B cell (primary cell): ENCODE results near the gene ADI1. TPM values are rescaled to one million over a fixed set of nuclear protein-coding genes. Genes with fewer than 3 reads are reported as not detected.

Source experiments
- ATAC-seq: fragments of 200-7000 bp; cut with Tn5 transposase; one replicate; pipeline ENCODE4 v1.10.0; 2021; ENCODE audit warnings: low read depth, mild to moderate bottlenecking, moderate number of reproducible peaks, moderate library complexity
- CTCF ChIA-PET: fragments of 350-600 bp; sonication (Branson Sonifier 250); formaldehyde crosslinking; loops from one replicate; lab custom pipeline; 2021; ENCODE audit warnings: antibody characterized with exemption, inconsistent platforms; lab: Charles Lee
- POLR2A ChIA-PET: fragments of 350-600 bp; sonication (Branson Sonifier 250); formaldehyde crosslinking; loops from one replicate; lab custom pipeline; 2021; ENCODE audit warnings: antibody characterized with exemption; lab: Charles Lee
- DNase-seq: peaks from one replicate; pipeline ENCODE4 v3.0.0; 2013
- H2AFZ ChIP-seq: 2 replicates; pipeline ENCODE4 v1.6.1; 2012; ENCODE audit warnings: mild to moderate bottlenecking, low read depth, low read length; ENCODE audit not compliant: insufficient read depth, poor library complexity, severe bottlenecking
- H3K27ac ChIP-seq, 2 donors: 1 replicate in 1 of 2; 2 replicates in 1 of 2; pipeline ENCODE4 v1.5.1; 2012 to 2013; ENCODE audit warnings: low read length in 2 of 2, mild to moderate bottlenecking in 2 of 2, moderate library complexity in 1 of 2
- H3K27me3 ChIP-seq, 4 experiments: fragments of 200-600 bp in 1 of 4; sonication (generic) in 1 of 4; replicated peaks in 1 of 4; 1 replicate in 2 of 4; 2 replicates in 2 of 4; pipeline versions ENCODE4 v1.6.1 to v1.7.0; 2013 to 2016; ENCODE audit warnings: low read length in 3 of 4, mild to moderate bottlenecking in 2 of 4, mixed read lengths in 1 of 4, moderate library complexity in 1 of 4; ENCODE audit not compliant: insufficient read depth in 4 of 4, control insufficient read depth in 3 of 4; ENCODE audit errors: control extremely low read depth in 1 of 4
- H3K36me3 ChIP-seq, 2 experiments: replicated peaks in 1 of 2; 1 replicate in 1 of 2; 2 replicates in 1 of 2; pipeline versions ENCODE4 v1.6.1 to v1.7.1; 2013; ENCODE audit warnings: low read length in 1 of 2; ENCODE audit not compliant: insufficient read depth in 2 of 2, control insufficient read depth in 1 of 2; ENCODE audit errors: control extremely low read depth in 1 of 2, extremely low read depth in 1 of 2
- H3K4me1 ChIP-seq, 2 donors: fragments of 200-600 bp in 1 of 2; sonication (generic) in 1 of 2; 1 replicate in 1 of 2; 2 replicates in 1 of 2; pipeline versions ENCODE4 v1.5.1 to v1.6.1; 2013 to 2017; ENCODE audit warnings: low read length in 2 of 2; ENCODE audit not compliant: control insufficient read depth in 2 of 2, insufficient read depth in 2 of 2
- H3K4me2 ChIP-seq: replicated peaks from 2 replicates; pipeline ENCODE3; 2012; ENCODE audit warnings: mild to moderate bottlenecking, low read depth, low read length; ENCODE audit not compliant: poor library complexity, severe bottlenecking
- H3K4me3 ChIP-seq, 5 experiments: fragments of 200-600 bp in 1 of 5; sonication (generic) in 1 of 5; 1 replicate in 3 of 5; 2 replicates in 2 of 5; pipeline versions ENCODE4 v1.5.1 to v1.7.0; 2011 to 2016; ENCODE audit warnings: low read length in 4 of 5, mild to moderate bottlenecking in 4 of 5, low read depth in 2 of 5, control low read depth in 1 of 5, moderate library complexity in 1 of 5; ENCODE audit not compliant: insufficient read depth in 1 of 5; ENCODE audit errors: control extremely low read depth in 1 of 5, extremely low read depth in 1 of 5
- H3K79me2 ChIP-seq: fragments of 200-600 bp; sonication (generic); one replicate; pipeline ENCODE4 v1.6.0; 2016; ENCODE audit warnings: low read length; ENCODE audit not compliant: control insufficient read depth, insufficient read depth
- H3K9ac ChIP-seq: fragments of 200-600 bp; sonication (generic); 2 replicates; pipeline ENCODE4 v1.6.1; 2017; ENCODE audit warnings: mild to moderate bottlenecking, low read length, moderate library complexity
- H3K9me3 ChIP-seq, 3 donors: one replicate each; pipeline versions ENCODE4 v1.6.1 to v1.7.1; 2013; ENCODE audit warnings: low read length in 2 of 3; ENCODE audit not compliant: control insufficient read depth in 2 of 3, insufficient read depth in 1 of 3; ENCODE audit errors: control extremely low read depth in 1 of 3
- H4K20me1 ChIP-seq: 2 replicates; pipeline ENCODE4 v1.6.0; 2012; ENCODE audit warnings: mild to moderate bottlenecking, low read length; ENCODE audit not compliant: insufficient read depth, control insufficient read depth, poor library complexity, severe bottlenecking
- H3K27ac Mint-ChIP-seq: one replicate; pipeline ENCODE4 v1.8.0; 2021; ENCODE audit warnings: mixed read lengths
- H3K27me3 Mint-ChIP-seq: one replicate; pipeline ENCODE4 v1.8.0; 2021; ENCODE audit warnings: mixed read lengths
- H3K4me1 Mint-ChIP-seq: one replicate; pipeline ENCODE4 v1.8.0; 2021; ENCODE audit warnings: mixed read lengths
- H3K4me3 Mint-ChIP-seq: one replicate; pipeline ENCODE4 v1.8.0; 2021; ENCODE audit warnings: mixed read lengths
- H3K9me3 Mint-ChIP-seq: one replicate; pipeline ENCODE4 v1.8.0; 2022; ENCODE audit warnings: mixed read lengths; ENCODE audit not compliant: insufficient read depth
- EZH2 ChIP-seq: IDR thresholded peaks from 2 replicates; pipeline ENCODE4 v1.6.1; 2012; ENCODE audit warnings: borderline replicate concordance, low read depth, mild to moderate bottlenecking, moderate library complexity, low read length; ENCODE audit not compliant: insufficient read depth, poor library complexity, severe bottlenecking
- WGBS: methylation state at CpG from one replicate; pipeline ENCODE4 v1.1.5; 2013; ENCODE audit warnings: missing lambda C conversion rate; ENCODE audit not compliant: insufficient coverage; 5-methylcytosine and 5-hydroxymethylcytosine counted together
- intact Hi-C: fragments of 100-400 bp; cut with micrococcal nuclease; formaldehyde crosslinking; loops from one replicate; pipeline ENCODE4 v1.10.0; 2022
- polyA plus RNA-seq: library from polyadenylated mRNA; depleted of rRNA; stranded (reverse); fragments of >200 nt; gene quantifications from 2 replicates; pipeline ENCODE4 v1.2.3, GENCODE V29; 2012
- total RNA-seq, 2 donors: library from RNA; stranded (reverse); fragments of 120-200 nt in 1 of 2; gene quantifications; 1 replicate in 1 of 2; 2 replicates in 1 of 2; pipeline versions ENCODE4 v1.2.3 to v1.2.4, GENCODE V29; 2013 to 2022
- TF ChIP-seq, protein P1 (sequence below): fragments of 200-600 bp; IDR thresholded peaks from one replicate; pipeline ENCODE4 v1.8.0; 2022; ENCODE audit warnings: antibody characterized with exemption, mild to moderate bottlenecking

ADI1 gene
- total and polyA plus RNA-seq, 2 donors (not counting 1 experiment from before 2014, with no cell fraction given), result 15.2 to 23.1 TPM

DNA sequence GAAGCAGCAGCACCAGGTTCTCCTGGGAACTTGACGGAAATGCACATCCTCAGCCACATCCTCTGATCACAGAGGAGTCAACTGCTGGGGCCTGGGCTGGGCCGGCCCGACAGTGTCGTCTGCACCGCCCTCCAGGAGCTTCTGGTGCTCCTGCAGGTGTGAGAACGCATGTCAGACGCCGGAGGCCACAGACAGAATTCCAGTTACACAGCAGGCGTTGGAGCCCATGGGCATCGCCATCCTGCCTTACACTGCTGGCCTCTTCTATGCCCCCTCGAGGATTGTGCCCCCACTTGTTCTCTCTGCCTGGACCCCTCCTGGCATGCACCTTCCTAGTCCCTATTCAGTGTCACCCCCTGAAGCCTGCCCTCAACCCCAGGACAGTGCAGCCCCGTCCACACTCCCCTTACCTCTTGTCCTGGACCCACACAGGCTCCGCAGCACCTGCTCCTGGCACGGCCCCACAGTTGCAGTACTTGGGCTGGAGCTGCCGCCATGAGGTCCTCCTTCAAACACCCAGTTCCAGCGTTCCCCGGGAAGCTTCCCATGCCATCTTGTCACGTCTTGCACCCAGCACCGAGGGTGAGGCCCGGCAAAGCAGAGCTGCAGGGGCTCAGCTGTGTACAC, 37.5 kb downstream of the ADI1 start:
- no peak overlapping the region for H3K27ac Mint-ChIP-seq
- Histone ChIP-seq H3K4me1 (peaks cover 7 to 9% of the 10 kb centered on the region in 2 donors), H3K9me3 (peaks cover 0 to 8% (median 0%) of the 10 kb centered on the region in 3 donors), H3K4me3 (no peak overlapping the region), H3K79me2 (no peaks in the 10 kb centered on the region), H3K27ac (no peak overlapping the region), H4K20me1 (no peaks in the 10 kb centered on the region), H3K4me2 (no peak overlapping the region), H3K9ac (no peak overlapping the region), H3K36me3 (peaks cover 0 to 28% of the 10 kb centered on the region in 2 experiments), H3K27me3 (no peaks in the 10 kb centered on the region), H2AFZ (no peak overlapping the region)
- WGBS, result 98% methylated on average over 20 of the region's 20 CpGs
- H3K9me3 Mint-ChIP-seq, result no peaks in the 10 kb centered on the region
- ChIA-PET POLR2A (no interaction called here), CTCF (no interaction called here)
- H3K27me3 Mint-ChIP-seq, result no peaks in the 10 kb centered on the region
- intact Hi-C loops, result no loop called here
- no peak overlapping the region for H3K4me3 Mint-ChIP-seq
- ATAC-seq (no peak), DNase-seq (no peak)
- peaks cover 9% of the 10 kb centered on the region for H3K4me1 Mint-ChIP-seq
- TF ChIP-seq, protein P1, sequence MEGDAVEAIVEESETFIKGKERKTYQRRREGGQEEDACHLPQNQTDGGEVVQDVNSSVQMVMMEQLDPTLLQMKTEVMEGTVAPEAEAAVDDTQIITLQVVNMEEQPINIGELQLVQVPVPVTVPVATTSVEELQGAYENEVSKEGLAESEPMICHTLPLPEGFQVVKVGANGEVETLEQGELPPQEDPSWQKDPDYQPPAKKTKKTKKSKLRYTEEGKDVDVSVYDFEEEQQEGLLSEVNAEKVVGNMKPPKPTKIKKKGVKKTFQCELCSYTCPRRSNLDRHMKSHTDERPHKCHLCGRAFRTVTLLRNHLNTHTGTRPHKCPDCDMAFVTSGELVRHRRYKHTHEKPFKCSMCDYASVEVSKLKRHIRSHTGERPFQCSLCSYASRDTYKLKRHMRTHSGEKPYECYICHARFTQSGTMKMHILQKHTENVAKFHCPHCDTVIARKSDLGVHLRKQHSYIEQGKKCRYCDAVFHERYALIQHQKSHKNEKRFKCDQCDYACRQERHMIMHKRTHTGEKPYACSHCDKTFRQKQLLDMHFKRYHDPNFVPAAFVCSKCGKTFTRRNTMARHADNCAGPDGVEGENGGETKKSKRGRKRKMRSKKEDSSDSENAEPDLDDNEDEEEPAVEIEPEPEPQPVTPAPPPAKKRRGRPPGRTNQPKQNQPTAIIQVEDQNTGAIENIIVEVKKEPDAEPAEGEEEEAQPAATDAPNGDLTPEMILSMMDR, result no peak
- no peak for TF ChIP-seq EZH2

DNA sequence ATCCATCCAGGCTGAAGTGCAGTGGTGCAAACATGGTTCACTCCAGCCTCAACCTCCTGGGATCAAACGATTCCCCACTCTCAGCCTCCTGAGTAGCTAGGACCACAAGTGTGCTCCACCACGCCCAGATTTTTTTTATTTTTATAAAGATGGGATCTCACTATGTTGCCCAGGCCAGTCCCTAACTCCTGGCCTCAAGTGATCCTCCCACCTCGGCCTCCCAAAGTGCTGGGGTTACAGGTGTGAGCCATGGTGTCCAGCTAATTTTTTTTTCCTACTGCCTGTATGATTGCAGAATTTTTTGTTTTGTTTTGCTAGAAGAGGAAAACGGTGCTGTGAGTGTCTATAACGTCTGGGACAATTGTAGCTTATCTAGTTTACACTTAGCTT, 38.3 kb downstream of the ADI1 start:
- Mint-ChIP-seq H3K27ac (no peak overlapping the region), H3K9me3 (no peaks in the 10 kb centered on the region), H3K4me3 (no peak overlapping the region), H3K4me1 (peaks cover 9% of the 10 kb centered on the region), H3K27me3 (no peaks in the 10 kb centered on the region)
- CTCF ChIA-PET, result no interaction called here
- POLR2A ChIA-PET, result no interaction called here
- Histone ChIP-seq H2AFZ (no peak overlapping the region), H3K4me2 (no peak overlapping the region), H3K9ac (no peak overlapping the region), H4K20me1 (no peaks in the 10 kb centered on the region), H3K4me3 (no peak overlapping the region), H3K27ac (no peak overlapping the region), H3K27me3 (no peaks in the 10 kb centered on the region), H3K36me3 (peaks cover 0 to 36% of the 10 kb centered on the region in 2 experiments), H3K79me2 (no peaks in the 10 kb centered on the region), H3K4me1 (peaks cover 7 to 9% of the 10 kb centered on the region in 2 donors), H3K9me3 (peaks cover 0 to 7% (median 0%) of the 10 kb centered on the region in 3 donors)
- DNase-seq, result no peak
- intact Hi-C loops, result no loop called here
- ATAC-seq, result no peak
- TF ChIP-seq EZH2, result no peak
- TF ChIP-seq, protein P1, result no peak
- 100% methylated on average over 2 of the region's 5 CpGs for WGBS
